Inflammatory macrophage treated with lipopolysaccharide for 1 hour (primary cell): Measurements from ENCODE around the gene ENO2.
"Not testable (repeated sequence)": the region's sequence is repeated elsewhere in the genome, so short reads cannot be mapped to it uniquely, and the experiment has no call there.

Source experiments
- DNase-seq, 2 donors: peaks; one replicate each; pipeline ENCODE4 v3.0.0-alpha.2; 2020 to 2022

Gene ENO2

DNA sequence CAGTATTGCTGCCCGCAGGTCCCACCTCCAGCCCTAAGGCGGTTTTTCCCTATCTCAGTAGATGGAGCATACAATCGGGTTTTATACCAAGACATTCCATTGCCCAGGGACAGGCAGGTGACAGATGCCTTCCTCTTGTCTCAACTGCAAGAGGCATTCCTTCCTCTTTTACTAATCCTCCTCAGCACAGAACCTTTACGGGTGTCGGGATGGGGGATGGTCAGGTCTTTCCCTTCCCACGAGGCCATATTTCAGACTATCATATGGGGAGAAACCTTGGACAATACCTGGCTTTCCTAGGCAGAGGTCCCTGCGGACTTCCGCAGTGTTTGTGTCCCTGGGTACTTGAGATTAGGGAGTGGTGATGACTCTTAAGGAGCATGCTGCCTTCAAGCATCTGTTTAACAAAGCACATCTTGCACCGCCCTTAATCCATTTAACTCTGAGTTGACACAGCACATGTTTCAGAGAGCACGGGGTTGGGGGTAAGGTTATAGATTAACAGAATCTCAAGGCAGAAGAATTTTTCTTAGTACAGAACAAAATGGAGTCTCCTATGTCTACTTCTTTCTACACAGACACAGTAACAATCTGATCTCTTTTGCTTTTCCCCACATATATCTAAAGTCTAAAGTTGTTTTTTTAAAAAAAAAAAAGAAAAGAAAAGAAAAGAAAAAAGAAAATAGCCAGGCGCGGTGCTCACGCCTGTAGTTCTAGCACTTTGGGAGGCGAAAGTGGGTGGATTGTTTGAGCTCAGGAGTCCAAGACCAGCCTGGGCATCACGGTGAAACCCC, 28.0 kb upstream of the ENO2 start:
- DNase-seq: not testable (repeated sequence)

DNA sequence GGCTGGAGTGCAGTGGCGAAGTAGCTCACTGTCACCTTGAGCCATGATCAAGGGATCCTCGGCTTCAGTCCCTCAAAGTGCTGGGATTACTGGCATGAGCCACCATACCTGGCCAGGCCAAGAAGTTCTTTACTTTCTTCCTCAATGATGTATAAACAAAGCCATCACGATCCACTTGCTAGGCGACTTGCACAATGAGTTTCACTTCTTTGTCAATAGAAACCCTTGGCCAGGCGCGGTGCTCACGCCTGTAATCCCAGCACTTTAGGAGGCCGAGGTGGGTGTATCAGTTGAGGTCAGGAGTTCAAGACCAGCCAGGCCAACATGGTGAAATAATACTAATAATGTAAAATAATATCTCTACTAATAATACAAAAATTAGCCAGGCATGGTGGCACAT, 26.9 kb upstream of the ENO2 start:
- peak; percentile 56 to 64 for DNase-seq

DNA sequence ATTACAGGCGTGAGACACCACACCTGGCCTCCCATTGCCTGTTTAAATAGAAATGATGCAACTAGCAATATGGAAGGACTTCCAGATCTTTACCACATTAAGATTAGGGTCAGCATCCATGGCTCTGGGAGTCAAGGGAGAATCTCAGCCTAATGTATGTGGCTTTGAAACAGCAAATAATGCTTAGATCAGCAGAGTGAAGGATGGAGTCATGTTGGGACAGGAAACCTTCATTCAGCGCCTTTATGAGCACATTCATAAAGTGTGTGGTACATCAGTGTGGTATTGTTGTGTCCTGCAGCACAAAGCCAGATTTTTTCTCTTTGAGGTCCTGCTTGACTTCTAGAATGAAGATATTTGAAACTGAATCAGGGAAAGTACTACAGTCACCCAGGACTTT, 26.0 kb upstream of the ENO2 start:
- no peak for DNase-seq

DNA sequence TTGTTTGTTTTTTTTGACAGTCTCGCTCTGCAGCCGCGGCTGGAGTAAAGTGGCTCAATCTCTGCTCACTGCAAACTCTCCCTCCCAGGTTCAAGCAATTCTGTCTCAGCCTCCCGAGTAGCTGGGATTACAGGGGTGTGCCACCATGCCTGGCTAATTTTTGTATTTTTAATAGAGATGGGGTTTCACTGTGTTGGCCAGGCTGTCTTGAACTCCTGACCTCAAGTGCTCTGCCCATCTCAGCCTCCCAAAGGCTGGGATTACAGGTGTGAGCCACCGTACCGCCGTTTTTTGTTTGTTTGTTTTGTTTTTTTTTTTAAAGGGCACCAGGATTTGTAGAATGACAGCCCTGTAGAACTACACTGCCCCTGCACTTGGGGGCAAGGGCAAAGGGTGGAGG, 25.6 kb upstream of the ENO2 start:
- not testable (repeated sequence) for DNase-seq

DNA sequence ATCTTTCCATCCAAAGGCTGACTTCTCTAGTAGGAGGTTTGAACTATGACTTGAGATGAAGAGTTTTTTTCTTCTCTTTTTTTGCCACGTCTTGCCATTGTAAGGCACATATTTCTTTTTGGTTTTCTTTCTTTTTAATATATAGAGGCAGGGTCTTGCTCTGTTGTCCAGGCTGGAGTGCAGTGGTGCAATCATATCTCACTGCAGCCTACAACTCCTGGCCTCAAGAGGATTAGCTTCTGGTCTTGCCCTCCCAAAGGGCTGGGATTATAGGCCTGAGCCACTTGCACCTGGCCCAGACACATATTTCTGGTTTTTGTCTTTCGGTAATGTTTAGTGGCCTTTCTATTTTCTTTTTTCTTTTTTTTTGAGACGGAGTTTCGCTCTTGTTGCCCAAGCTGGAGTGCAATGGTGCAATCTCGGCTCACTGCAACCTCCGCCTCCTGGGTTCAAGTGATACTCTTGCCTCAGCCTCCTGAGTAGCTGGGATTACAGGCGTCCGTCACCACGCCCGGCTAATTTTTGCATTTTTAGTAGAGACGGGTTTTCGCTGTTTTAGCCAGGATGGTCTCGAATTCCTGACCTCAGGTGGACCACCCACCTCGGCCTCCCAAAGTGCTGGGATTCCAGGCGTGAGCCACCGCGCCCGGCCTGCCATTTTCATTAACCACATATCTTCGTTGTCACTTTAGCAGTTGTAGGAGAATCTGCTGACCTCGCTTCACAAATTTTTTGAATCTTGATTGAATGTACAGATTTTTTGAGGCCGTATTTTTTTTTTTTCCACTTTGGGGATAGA, 24.4 kb upstream of the ENO2 start:
- not testable (repeated sequence) for DNase-seq

DNA sequence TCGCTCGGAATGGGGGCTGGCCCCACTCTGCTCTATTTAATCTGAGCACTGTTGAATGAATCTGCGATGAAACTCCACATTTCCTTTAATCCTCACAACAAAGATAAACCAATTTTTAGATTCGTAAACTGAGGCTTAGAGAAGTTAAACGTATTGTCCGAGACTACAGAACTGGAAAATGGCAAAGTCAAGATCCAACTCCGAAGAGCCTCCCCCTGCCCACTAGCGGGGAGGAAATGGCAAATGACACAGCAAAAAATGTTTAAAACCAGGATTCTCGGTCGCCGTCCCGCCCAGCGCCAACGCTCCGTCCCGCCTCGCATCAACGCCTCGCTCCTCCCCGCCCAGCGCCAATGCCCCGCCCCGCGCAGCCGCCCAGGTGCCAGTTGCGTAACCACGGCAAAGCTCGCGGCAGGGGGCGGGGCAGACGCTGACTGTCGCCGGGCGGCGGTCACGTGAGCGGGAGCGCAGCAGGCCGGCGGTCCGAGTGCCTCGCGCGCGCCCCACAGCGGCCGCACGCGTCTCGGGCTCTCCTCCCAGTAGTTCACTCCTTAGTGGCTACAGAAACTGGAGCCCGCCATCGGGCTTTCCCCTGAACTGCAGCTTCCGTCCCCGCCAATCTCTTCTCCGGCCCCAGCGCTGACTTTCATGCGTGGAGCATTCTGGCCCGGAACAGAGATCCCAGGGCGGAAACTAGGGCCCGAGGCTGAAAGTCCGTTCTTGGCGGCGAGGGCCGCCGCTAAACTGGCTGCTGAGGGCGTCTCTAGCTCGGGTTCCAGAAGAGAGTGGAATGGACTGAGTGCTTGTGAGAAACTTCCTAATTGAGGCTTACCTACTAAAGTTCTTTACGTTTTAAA, 23.4 kb upstream of the ENO2 start:
- peak; percentile 95 to 99 for DNase-seq

DNA sequence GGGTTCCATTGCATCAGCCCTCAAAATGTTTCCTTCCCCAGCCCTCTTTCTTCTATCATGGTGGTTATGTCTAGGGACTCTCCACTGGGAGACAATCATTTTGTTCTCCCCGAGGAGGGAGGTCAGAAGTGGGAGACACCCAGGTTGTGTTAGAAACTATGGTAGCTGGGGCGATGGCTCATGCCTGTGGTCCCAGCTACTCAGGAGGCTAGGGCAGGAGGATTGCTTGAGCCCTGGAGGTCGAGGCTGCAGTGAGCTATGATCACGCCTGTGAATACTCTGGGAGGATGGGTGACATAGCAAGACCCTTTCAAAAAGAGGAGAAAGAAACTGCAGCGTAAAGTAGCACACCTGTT, 22.8 kb upstream of the ENO2 start:
- no peak for DNase-seq

DNA sequence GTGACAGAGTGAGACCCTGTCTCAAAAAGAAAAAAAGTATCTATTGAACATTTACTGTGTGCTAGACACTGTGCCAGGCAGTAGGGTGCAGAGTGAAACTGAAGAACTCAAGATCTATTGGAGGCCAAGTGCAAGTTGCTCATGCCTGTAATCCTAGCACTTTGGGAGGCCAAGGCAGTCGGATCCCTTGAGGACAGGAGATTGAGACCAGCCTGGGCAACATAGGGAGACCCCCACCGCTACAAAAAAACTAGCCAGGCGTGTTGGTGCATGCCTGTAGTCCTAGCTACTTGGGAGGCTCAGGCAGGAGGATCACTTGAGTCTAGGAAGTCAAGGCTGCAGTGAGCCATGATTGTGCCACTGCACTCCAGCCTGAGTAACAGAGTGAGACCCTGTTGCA, 21.7 kb upstream of the ENO2 start:
- not testable (repeated sequence) for DNase-seq

DNA sequence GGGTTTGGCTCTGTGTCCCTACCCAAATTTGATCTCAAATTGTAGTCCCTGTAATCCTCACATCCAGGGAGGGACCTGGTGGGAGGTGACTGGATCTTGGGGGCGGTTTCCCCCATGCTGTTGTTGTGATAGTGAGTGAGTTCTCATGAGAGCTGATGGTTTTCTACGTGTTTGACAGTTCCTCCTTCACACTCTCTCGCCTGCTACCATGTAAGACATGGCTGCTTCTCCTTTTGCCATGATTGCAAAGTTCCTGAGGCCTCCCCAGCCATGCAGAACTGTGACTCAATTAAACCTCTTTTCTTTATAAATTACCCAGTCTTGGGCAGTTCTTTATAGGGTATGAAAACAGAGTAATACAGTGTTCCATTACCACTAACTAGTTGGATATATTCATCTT, 20.1 kb upstream of the ENO2 start:
- DNase-seq: peak; percentile 30 to 48

DNA sequence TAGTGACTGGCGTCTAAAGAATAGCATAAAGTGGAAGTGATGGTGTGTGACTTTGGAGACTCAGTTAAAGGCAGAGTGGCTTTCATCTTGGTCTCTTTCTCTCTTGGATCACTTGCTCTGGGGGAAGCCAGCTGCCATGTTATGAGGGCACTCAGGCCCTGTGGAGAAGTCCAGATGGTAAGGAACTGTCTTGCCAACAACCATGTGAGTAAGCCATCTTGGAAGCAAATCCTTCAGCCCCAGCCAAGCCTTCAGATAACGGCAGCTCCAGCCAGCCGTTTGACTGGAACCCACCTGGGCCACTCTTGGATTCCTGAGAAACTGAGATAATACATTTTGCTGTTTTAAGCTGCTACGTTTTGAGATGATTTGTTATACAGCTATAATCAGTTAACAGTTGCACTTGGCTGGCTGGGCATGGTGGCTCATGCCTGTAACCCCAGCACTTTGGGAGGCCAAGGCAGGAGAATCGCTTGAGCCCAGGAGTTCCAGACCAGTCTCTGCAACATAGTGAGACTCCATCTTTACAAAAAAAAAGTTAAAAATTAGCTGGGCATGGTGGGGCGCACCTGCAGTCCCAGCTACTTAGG, 17.4 kb upstream of the ENO2 start:
- no peak for DNase-seq

DNA sequence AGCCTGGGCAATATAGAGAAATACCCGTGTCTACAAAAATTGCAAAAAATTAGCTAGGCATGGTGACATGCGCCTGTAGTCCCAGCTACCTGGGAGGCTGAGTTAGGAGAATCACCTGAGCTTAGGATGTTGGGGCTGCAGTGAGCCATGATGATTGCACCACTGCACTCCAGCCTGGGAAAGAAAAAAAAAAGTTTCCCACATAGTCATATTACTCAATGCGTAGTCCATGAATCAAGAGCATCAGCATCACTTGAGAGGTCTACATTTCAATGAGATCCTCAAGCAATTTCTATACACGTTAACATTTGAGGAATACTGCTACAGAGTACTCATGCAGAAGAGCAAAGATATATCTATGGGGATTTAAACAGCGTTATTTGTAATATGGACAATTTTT, 15.0 kb upstream of the ENO2 start:
- peak; percentile 44 for DNase-seq

DNA sequence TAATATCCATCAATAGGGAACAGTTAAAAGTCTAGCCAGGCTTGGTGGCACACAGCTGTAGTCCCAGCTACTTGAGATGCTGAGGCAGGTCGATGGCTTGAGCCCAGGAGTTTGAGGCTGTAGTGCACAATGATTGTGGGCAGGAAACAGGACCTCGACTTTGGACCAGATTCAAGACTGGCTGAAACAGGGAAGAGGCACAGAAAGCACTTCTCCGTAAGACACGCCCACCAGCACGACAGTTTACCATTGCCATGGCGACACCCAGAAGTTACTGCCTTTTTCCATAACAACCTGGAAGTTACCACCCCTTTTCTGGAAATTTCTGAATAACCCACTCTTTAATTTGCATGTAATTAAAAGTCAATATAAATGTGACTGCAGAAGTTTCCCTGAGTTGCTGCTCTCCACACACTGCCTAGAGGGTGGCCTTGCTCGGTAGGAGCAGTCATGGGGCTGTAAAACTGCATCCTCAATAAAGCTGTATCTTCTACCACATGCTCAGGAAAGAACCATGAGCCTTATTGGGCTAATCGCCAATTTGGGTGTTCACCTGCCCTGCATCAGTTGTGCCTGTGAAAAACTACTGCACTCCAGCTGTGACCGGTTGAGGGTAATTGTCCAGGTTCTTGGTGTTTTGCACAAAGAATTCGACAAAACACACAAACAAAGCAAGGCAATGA, 14.4 kb upstream of the ENO2 start:
- peak; percentile 76 to 84 for DNase-seq

DNA sequence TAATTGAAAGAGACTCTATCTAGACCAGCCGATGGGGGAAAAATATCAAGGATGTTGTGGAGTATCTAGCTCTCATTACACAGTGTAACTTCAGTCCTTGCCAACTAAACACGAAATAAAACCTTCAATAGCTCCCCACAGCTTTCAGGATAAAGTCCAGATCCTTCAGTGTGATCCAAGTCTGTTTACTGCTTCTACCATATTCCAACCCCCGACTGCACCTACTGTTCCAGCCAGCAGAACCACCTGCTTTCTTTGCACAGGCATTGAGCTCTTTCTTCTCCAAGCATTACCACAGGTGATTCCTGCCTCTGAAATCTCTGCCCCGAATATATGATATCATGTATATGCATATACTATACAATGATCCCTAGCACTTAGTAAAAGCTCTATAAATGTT, 11.9 kb upstream of the ENO2 start:
- DNase-seq: no peak

DNA sequence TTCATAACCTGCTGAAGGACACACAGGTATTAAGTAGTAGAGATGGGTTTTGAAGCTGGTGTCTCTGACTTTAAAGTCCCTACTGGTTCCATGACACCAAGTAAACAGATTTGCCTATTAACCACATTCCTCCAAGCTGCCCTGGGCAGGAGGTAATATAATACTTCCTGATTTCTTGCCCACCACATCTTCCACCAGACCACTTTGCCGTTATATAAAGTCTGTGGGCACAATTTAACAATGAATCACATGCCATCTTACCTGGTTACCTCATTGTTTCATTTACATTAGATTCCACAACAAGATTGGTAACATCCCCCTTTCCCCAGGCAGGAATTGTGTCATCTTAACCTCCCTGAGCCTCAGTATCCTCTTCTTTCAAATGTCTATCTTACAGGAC, 10.7 kb upstream of the ENO2 start:
- no peak for DNase-seq

DNA sequence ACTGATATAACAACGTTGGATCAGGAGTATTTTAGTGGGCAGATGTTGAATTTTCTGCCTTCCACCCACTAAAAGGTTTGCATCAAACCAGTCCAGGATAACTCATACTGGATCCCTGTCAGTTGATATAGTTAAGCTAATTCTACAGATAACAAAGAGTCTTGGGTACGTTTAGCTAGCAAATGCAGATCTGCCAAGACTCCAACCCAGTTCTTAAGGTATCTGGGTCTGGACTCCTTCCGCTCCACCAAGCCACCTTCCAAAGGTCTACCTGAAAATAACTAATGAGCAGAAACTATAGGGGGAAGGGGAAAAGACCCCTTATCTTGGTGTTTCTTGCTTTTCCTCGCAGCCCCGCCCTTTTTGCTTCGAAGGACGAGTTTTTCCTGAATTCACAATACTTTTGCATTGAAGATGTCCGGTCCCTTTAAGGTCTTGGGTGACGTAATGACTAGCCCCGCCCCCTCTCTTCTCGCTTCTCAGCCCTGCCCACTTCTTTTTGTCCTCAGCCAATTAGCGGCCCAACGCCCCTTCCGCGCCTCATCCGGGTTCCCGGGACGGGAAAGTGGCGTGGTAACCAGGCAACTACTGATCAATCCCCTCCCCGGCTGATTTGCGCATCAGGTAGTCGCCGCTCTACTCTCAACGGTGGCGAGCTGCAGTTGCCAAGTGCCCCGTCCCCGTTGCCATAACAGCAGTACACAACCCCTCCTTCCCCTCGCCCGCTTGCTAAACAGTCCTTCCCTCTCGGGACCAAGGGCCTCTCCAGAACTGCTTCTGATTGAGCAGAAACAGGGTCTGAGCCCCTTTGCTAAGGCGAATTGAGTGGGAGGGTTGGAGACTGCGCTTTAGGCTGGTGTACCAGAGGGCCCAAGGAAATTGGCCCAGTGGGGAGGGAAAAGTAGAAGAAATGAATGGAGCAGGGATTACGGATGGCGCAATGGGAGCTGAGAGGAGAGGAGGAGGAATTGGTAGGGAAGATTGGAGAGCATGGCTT, 9.8 kb upstream of the ENO2 start, which contains the start of gene LRRC23:
LRRC23 (plus strand) TSS at position 543 of the 997 bp plus-strand sequence. CDS start 812 bp downstream, outside the sequence.
- peak; percentile 93 to 97 for DNase-seq

DNA sequence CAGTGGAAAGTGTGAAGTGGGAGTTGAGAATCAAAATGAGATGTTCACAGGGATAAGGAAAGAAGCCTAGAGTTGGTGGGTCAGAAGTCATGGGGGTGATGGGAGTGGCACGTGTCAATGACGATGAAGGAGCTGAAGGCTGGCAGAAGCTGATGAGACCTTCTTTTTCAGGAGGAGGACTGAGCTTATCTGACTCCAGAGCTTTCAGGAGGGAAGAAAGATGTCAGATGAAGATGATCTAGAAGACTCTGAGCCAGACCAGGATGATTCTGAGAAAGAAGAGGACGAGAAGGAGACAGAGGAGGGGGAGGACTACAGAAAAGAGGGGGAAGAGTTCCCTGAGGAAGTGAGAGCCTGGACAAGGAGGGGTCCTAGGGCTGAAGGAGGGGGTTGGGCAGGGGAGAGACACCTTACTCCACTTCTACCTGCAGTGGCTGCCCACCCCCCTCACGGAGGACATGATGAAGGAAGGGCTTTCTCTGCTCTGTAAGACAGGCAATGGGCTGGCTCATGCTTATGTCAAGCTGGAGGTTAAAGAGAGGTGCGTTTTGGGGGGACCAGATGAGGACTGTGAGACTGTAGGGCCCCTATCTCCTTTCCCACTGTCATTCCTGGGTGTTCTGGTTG, 8.9 kb upstream of the ENO2 start:
- no peak for DNase-seq

DNA sequence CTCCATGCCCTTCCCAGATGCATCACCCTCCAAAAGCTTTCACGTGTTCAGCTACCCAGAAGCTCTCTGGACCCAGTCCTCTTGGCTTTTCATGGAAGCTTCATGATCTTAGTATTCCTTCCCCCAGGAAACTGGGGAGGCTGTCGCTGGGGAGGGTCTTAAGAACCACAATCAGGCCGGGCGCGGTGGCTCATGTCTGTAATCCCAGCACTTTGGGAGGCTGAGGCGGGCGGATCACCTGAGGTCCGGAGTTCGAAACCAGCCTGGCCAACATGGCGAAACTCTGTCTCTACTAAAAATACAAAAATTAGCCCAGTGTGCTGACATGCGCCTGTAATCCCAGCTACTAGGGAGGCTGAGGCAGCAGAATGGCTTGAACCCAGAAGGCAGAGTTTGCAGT, 6.2 kb upstream of the ENO2 start:
- not testable (repeated sequence) for DNase-seq

DNA sequence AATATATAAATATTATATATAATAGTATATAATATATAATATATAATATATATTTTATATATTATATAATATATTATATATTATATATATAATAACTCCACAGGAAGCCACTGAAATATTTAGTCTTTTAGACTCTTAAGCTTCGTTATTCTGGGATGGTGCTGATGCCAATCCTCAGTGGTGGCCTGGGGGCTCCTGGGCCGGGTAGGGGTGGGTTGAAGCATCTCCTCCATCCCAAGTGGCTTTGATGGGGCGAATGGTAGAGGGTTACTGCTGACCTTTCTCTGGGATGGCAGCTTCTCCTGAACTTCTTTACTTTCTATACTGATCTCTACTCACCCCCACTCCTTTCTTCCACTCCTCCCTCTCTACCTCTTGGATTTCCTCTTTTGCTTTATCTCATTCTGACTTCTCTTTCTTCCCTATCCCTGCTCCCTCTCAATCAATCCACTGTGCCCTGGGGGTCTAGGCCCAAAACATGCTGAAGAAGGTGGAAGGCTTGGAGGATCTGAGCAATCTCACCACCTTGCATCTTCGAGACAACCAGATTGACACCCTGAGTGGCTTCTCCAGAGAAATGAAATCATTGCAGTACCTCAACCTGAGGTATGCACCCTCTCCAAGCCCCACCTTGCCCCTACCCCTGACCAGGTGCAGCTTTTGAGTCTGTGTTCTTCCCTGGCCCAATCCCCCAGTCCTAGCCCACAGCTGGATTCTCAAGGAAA, 4.8 kb upstream of the ENO2 start:
- DNase-seq: no peak

DNA sequence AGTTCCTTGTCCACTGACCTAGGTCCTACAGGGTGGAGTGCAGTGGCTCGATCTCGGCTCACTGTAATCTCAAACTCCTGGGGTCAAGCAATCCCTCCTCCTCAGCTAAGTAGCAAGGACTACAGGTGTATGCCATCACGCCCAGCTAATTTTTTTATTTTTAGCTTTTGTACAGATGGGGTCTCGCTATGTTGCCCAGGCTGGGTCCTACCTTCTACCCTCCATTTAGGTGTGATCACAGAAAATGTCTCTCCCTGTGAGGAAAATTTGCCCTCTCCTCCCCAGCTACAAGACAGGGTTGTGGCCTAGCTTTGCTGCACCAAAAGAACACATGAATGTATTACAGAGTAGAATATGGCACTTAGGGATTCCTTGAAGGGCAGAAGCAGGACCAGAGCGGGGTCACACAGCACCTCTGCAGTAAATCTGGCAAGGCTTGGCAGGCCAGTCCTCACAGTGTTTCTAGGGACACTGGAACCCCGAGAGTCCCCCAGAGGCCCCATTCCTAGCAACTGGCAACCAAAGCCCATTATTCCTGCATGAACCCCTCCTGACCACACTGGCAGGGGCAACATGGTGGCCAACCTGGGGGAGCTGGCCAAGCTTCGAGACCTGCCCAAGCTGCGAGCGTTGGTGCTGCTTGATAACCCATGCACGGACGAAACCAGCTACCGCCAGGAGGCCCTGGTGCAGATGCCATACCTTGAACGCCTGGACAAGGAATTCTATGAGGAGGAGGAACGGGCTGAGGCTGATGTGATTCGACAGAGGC, 2.0 kb upstream of the ENO2 start:
- DNase-seq: no peak
